Keratinocyte (primary cell): Measurements from ENCODE around the gene MRTFB. TPM values are rescaled to one million over a fixed set of nuclear protein-coding genes. Genes with fewer than 3 reads are reported as not detected.

Source experiments
- DNase-seq: peaks from one replicate; pipeline ENCODE4 v3.0.0-alpha.2; 2011; ENCODE audit warnings: low read depth, missing footprints, low spot score
- FAIRE-seq: peaks from 2 replicates; lab custom pipeline; 2011; peaks lifted over from hg19 to GRCh38; lab: Jason Lieb, UNC
- H2AFZ ChIP-seq: 2 replicates; pipeline ENCODE4 v1.6.0; 2012; ENCODE audit warnings: low read length, control low read depth, inconsistent platforms; ENCODE audit not compliant: control insufficient read depth
- H3K27ac ChIP-seq: 2 replicates; pipeline ENCODE4 v1.5.1; 2011; ENCODE audit warnings: low read length; ENCODE audit not compliant: control insufficient read depth, insufficient read depth
- H3K27me3 ChIP-seq: 3 replicates; pipeline ENCODE4 v1.6.0; 2011; ENCODE audit warnings: low read length; ENCODE audit not compliant: control insufficient read depth, insufficient read depth; ENCODE audit errors: extremely low read depth
- H3K36me3 ChIP-seq, 2 experiments: 2 replicates in 1 of 2; 3 replicates in 1 of 2; pipeline ENCODE4 v1.5.1; 2011; ENCODE audit warnings: low read length in 2 of 2, mild to moderate bottlenecking in 1 of 2; ENCODE audit not compliant: control insufficient read depth in 2 of 2, insufficient read depth in 2 of 2; ENCODE audit errors: extremely low read depth in 1 of 2
- H3K4me1 ChIP-seq: 3 replicates; pipeline ENCODE4 v1.5.1; 2011; ENCODE audit warnings: low read length; ENCODE audit not compliant: control insufficient read depth, insufficient read depth; ENCODE audit errors: extremely low read depth
- H3K4me2 ChIP-seq: 3 replicates; pipeline ENCODE4 v1.6.0; 2011; ENCODE audit warnings: low read depth, low read length; ENCODE audit not compliant: control insufficient read depth, insufficient read depth; ENCODE audit errors: extremely low read depth
- H3K4me3 ChIP-seq, 3 experiments: fragments of 200-600 bp in 1 of 3; sonication (generic) in 1 of 3; 2 replicates in 2 of 3; 3 replicates in 1 of 3; pipeline ENCODE4 v1.5.1; 2011 to 2016; ENCODE audit warnings: low read length in 3 of 3, mild to moderate bottlenecking in 3 of 3, control low read depth in 2 of 3, inconsistent platforms in 1 of 3, low read depth in 1 of 3, mixed read lengths in 1 of 3, mixed run types in 1 of 3, moderate library complexity in 1 of 3; ENCODE audit not compliant: control insufficient read depth in 2 of 3, insufficient read depth in 2 of 3; ENCODE audit errors: extremely low read depth in 1 of 3
- H3K79me2 ChIP-seq: 2 replicates; pipeline ENCODE4 v1.6.0; 2012; ENCODE audit warnings: low read length; ENCODE audit not compliant: control insufficient read depth, insufficient read depth
- H3K9ac ChIP-seq: 3 replicates; pipeline ENCODE4 v1.6.0; 2011; ENCODE audit warnings: low read length; ENCODE audit not compliant: control insufficient read depth, insufficient read depth; ENCODE audit errors: extremely low read depth
- H3K9me1 ChIP-seq: 3 replicates; pipeline ENCODE4 v1.6.0; 2011; ENCODE audit warnings: low read length; ENCODE audit not compliant: control insufficient read depth, insufficient read depth; ENCODE audit errors: extremely low read depth
- H3K9me3 ChIP-seq: 2 replicates; pipeline ENCODE4 v1.5.1; 2012; ENCODE audit warnings: low read depth, low read length; ENCODE audit not compliant: control insufficient read depth
- H4K20me1 ChIP-seq: 3 replicates; pipeline ENCODE4 v1.6.0; 2011; ENCODE audit warnings: low read length; ENCODE audit not compliant: control insufficient read depth, insufficient read depth; ENCODE audit errors: extremely low read depth
- CTCF ChIP-seq, 3 experiments: IDR thresholded peaks in 1 of 3; conservative IDR thresholded peaks in 1 of 3; optimal IDR thresholded peaks in 1 of 3; 2 replicates in 2 of 3; 3 replicates in 1 of 3; pipeline versions ENCODE3 to v1.5.1; 2011; ENCODE audit warnings: low read length in 3 of 3, mild to moderate bottlenecking in 3 of 3, moderate library complexity in 2 of 3, control low read depth in 1 of 3, inconsistent platforms in 1 of 3; ENCODE audit not compliant: insufficient read depth in 2 of 3; ENCODE audit errors: extremely low read depth in 1 of 3
- EZH2 ChIP-seq: IDR thresholded peaks from one replicate; pipeline ENCODE4 v1.6.1; 2012; ENCODE audit warnings: inconsistent platforms, mild to moderate bottlenecking, low read length, moderate library complexity
- dilution Hi-C: fragments of 300-500 bp; cut with MboI; formaldehyde crosslinking; loops from one replicate; pipeline ENCODE4 v1.7.0; 2020; ENCODE audit warnings: low sequenced_read_pairs; ENCODE audit not compliant: extremely low pct_ligation_motif_present
- polyA plus RNA-seq, 5 experiments: library from polyadenylated mRNA; depleted of rRNA in 3 of 5; stranded (reverse) in 3 of 5; stranded (forward) in 1 of 5; unstranded in 1 of 5; fragments of >200 nt; gene quantifications; 1 replicate in 1 of 5; 2 replicates in 3 of 5; 3 replicates in 1 of 5; pipeline versions ENCODE4 v1.2.1 to v1.2.3, GENCODE V29; 2011 to 2012; ENCODE audit warnings: missing spikeins in 2 of 5, low read depth in 1 of 5, low replicate concordance in 1 of 5

The MRTFB gene
- polyA plus RNA-seq, 1 donor (not counting 4 experiments of a cell fraction or from before 2014, with no cell fraction given) = 12.1 TPM

DNA sequence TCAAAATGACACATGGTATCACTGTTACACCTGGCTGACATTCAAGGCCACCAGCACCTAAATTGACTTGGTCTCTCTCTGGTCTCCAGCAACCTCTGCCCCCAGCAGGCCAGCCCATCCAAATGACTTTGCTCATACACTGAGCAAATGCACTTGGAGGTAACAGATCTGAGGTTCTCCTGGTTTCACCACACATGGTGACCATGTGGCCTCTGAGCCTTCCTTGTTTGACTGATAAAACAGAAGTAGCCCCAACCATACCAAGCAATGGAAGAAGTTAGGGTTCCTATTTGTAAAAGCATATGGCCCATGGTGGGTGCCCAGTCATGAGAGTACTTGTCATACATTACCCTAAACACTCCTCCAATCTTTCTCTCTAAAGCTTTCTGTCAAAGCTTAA lies 181.7 kb downstream of the MRTFB start:
- dilution Hi-C loops = no loop called here
- H2AFZ ChIP-seq = no peak overlapping the region
- TF ChIP-seq CTCF (optimal IDR thresholded peaks at IDR 0.05 in 1 of 3, IDR thresholded peaks at IDR 0.05 in 1 of 3, conservative IDR thresholded peaks at IDR 0.05 in 1 of 3; ENCODE audit: extremely low read depth in 1 of 3, insufficient read depth in 2 of 3, low read length in 3 of 3) (no peak), EZH2 (no peak)
- H3K9ac ChIP-seq = no peak overlapping the region
- no peaks in the 10 kb centered on the region for H3K79me2 ChIP-seq
- no peak overlapping the region for H3K27ac ChIP-seq
- H3K9me1 ChIP-seq = no peaks in the 10 kb centered on the region
- no peaks in the 10 kb centered on the region for H3K4me1 ChIP-seq
- H4K20me1 ChIP-seq = no peaks in the 10 kb centered on the region
- no peaks in the 10 kb centered on the region for H3K9me3 ChIP-seq
- no peak overlapping the region for H3K4me2 ChIP-seq
- H3K4me3 ChIP-seq = no peak overlapping the region
- no peak for DNase-seq
- FAIRE-seq = no peak
- no peaks in the 10 kb centered on the region for H3K27me3 ChIP-seq
- H3K36me3 ChIP-seq = peaks cover 16 to 25% of the 10 kb centered on the region in 2 experiments

DNA sequence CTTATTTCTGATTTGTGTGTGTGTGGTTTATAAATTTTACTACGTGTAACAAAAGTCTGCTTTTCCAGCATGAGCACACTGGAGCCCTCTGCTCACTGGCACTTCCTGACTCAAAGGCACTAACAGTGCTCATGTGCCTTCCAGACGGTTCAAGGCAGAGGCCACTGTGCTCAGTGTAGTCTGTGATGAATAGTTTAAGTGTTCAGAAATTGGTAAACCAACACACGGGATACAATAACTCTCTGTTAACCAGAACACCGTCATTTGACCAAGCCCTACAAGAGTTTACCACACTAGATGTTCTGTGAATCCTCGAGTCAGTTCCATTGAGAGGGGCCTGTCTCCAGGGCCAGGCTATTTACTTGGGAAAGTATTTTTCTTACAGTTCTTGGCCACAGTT lies 191.9 kb downstream of the MRTFB start:
- DNase-seq (no peak), FAIRE-seq (no peak)
- Histone ChIP-seq H3K79me2 (no peaks in the 10 kb centered on the region), H3K9me3 (no peaks in the 10 kb centered on the region), H2AFZ (no peak overlapping the region), H3K27ac (no peak overlapping the region), H3K9ac (no peak overlapping the region), H4K20me1 (no peaks in the 10 kb centered on the region), H3K27me3 (no peaks in the 10 kb centered on the region), H3K36me3 (peaks cover 0 to 22% of the 10 kb centered on the region in 2 experiments), H3K4me1 (no peaks in the 10 kb centered on the region), H3K4me2 (no peak overlapping the region), H3K4me3 (no peak overlapping the region), H3K9me1 (no peaks in the 10 kb centered on the region)
- TF ChIP-seq CTCF (optimal IDR thresholded peaks at IDR 0.05 in 1 of 3, IDR thresholded peaks at IDR 0.05 in 1 of 3, conservative IDR thresholded peaks at IDR 0.05 in 1 of 3; ENCODE audit: extremely low read depth in 1 of 3, insufficient read depth in 2 of 3, low read length in 3 of 3) (no peak), EZH2 (no peak)
- dilution Hi-C loops = no loop called here
